Neural crest cell (in vitro differentiated cells): ENCODE measurements around the gene CEBPG. TPM values are rescaled to one million over a fixed set of nuclear protein-coding genes. Genes with fewer than 3 reads are reported as not detected.

Experiments used
- DNase-seq: peaks from one replicate; pipeline ENCODE4 v3.0.0; 2021; ENCODE audit warnings: low read depth, mixed read lengths, low spot score
- H3K27ac Mint-ChIP-seq: one replicate; pipeline ENCODE4 v1.8.0; 2021; ENCODE audit warnings: mild to moderate bottlenecking, mixed read lengths; ENCODE audit not compliant: unreplicated experiment
- H3K27me3 Mint-ChIP-seq: 2 replicates; pipeline ENCODE4 v1.8.0; 2021; ENCODE audit warnings: low read depth, mild to moderate bottlenecking, mixed read lengths
- H3K36me3 Mint-ChIP-seq: 2 replicates; pipeline ENCODE4 v1.8.0; 2021; ENCODE audit warnings: low read depth, mild to moderate bottlenecking, mixed read lengths
- H3K4me1 Mint-ChIP-seq: 2 replicates; pipeline ENCODE4 v1.8.0; 2021; ENCODE audit warnings: mixed read lengths
- H3K4me3 Mint-ChIP-seq: one replicate; pipeline ENCODE4 v1.8.0; 2021; ENCODE audit warnings: mild to moderate bottlenecking, mixed read lengths
- H3K9me3 Mint-ChIP-seq: 2 replicates; pipeline ENCODE4 v1.8.0; 2021; ENCODE audit warnings: mixed read lengths
- CTCF ChIP-seq: fragments of 200-600 bp; sonication (generic); conservative IDR thresholded peaks from 2 replicates; pipeline ENCODE4 v1.5.0; 2021; ENCODE audit warnings: antibody characterized with exemption, mild to moderate bottlenecking
- total RNA-seq: library from RNA; stranded (reverse); gene quantifications from 2 replicates; pipeline ENCODE4 v1.2.1, GENCODE V29; 2021

Gene CEBPG
- total RNA-seq, 1 donor from 2014 or later: 41.9 TPM

GRCh38 chr19:33345163-33345562 lies 28.3 kb upstream of the CEBPG start:
- no peak for TF ChIP-seq CTCF
- Mint-ChIP-seq H3K36me3 (no peaks in the 10 kb centered on the region), H3K4me1 (peaks cover 10% of the 10 kb centered on the region), H3K9me3 (no peaks in the 10 kb centered on the region), H3K4me3 (no peak overlapping the region), H3K27me3 (peaks cover 74% of the 10 kb centered on the region), H3K27ac (no peak overlapping the region)
- DNase-seq: no peak

- peaks cover 72% of the 10 kb centered on the region for H3K27me3 Mint-ChIP-seq
- no peak overlapping the region for H3K27ac Mint-ChIP-seq
- no peaks in the 10 kb centered on the region for H3K36me3 Mint-ChIP-seq
- TF ChIP-seq CTCF: no peak
- no peaks in the 10 kb centered on the region for H3K9me3 Mint-ChIP-seq
- no peak overlapping the region for H3K4me3 Mint-ChIP-seq
- H3K4me1 Mint-ChIP-seq: peaks cover 10% of the 10 kb centered on the region
- no peak for DNase-seq
Observed at GRCh38 chr19:33346665-33347064, 26.8 kb upstream of the CEBPG start.

DNA sequence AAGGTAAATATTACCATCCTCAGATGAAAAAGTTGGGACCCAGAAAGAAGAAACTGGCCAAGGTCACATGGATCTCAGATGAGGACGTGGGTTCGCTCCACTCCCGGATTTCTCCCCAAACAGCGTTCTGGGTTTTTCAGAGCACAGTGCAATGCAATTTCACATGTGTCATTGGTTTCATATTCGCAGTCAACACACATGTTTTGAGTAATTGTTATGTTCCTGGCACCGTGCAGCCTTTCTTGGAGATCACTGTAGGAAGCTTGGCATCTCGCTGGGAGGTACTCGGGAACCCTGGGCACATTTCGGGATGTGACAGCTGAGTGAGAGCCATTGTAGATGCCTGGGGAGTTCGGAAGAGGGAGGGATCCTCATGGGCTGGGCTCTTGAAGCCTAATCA lies 26.2 kb upstream of the CEBPG start:
- peaks cover 72% of the 10 kb centered on the region for H3K27me3 Mint-ChIP-seq
- H3K4me3 Mint-ChIP-seq: no peak overlapping the region
- no peak for TF ChIP-seq CTCF
- H3K27ac Mint-ChIP-seq: no peak overlapping the region
- H3K4me1 Mint-ChIP-seq: peaks cover 10% of the 10 kb centered on the region
- H3K36me3 Mint-ChIP-seq: no peaks in the 10 kb centered on the region
- no peaks in the 10 kb centered on the region for H3K9me3 Mint-ChIP-seq
- DNase-seq: no peak

DNA sequence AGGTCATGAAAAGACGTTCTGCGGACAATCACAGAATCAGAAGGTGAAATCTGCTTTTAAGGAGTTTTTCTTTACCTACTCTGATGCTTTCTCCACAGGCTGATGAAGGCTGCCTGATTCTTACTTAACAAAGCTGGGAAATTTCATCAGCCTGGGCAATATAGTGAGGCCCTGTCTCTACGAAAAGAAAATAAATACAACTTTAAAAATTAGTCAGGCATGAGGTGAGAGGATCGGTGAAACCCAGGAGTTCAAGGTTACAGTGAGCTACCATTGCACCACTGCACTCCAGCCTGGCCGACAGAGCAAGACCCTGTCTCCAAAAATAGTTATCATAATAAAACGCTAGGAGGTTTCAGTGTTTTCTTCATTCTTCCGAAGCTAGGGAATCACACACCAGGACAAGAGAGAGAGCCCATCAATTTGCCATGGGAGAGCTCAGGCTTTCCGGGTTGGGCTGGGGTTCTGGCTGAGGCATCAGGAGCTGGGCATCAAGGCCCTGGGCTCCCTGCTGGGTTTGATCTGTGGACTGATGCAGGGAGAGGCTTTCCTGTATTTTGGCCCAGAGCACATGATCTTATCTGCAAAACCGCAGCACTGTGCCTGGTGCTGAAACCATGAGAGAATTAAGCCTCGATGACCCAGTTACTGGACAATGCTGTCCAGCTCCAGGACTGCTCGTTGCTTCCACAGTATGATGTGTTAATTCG lies 25.1 kb upstream of the CEBPG start:
- no peak for DNase-seq
- Mint-ChIP-seq H3K27ac (no peak overlapping the region), H3K4me1 (peaks cover 10% of the 10 kb centered on the region), H3K9me3 (no peaks in the 10 kb centered on the region), H3K27me3 (peaks cover 72% of the 10 kb centered on the region), H3K36me3 (no peaks in the 10 kb centered on the region), H3K4me3 (no peak overlapping the region)
- TF ChIP-seq CTCF: no peak

DNA sequence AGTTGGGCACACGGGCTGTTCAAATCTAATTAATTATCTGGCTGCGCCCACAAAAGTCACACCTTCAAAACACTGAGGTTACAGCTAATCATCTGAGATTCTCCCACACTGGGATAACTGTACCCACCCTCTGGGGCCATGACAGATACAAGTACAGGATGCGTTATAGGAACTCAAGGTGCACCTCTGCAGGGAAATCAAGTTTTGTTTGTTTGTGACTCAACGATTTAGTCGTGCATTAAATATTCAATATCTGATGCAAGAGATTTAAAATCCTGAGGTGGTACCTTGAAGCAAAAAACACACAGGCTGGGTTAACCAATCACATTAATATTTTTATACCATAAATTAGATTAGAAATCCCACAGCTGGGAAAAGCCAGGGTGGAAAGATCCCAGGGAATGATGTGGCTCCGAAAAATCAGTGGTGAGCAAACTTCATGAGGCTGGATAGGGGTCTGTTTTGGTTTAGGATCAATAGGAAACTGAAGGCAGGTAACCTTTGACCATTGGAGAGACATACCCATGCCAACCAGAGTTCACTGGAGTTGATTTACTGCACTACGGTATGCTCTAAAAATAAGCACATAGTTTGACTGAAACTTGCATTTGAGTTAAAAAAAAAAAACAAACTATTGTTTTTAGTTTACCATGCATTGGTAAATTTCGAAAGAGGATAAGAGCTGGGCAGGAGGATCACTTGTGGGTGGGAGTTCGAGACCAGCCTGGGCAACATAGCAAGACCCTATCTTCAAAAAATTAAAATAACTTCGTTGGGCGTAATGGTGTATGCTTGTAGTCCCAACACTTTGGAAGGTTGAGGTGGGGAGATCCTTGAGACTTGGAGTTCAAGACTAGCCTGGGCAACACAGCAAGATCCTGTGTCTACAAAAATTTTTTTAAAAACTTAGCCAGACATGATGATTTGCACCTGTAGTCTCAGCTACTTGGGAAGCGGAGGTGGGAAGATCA lies 23.9 kb upstream of the CEBPG start:
- H3K27ac Mint-ChIP-seq: no peak overlapping the region
- DNase-seq: no peak
- H3K4me1 Mint-ChIP-seq: peaks cover 2% of the 10 kb centered on the region
- peaks cover 63% of the 10 kb centered on the region for H3K27me3 Mint-ChIP-seq
- H3K4me3 Mint-ChIP-seq: no peak overlapping the region
- H3K9me3 Mint-ChIP-seq: no peaks in the 10 kb centered on the region
- H3K36me3 Mint-ChIP-seq: no peaks in the 10 kb centered on the region
- TF ChIP-seq CTCF: no peak
